DND-41 (cell line): ENCODE measurements around the gene ARHGAP22.

Experiments
- EZH2 ChIP-seq: IDR thresholded peaks from 3 replicates; pipeline ENCODE4 v1.6.1; 2012; ENCODE audit warnings: borderline replicate concordance, low read depth, mild to moderate bottlenecking, moderate library complexity, low read length, inconsistent platforms; ENCODE audit not compliant: severe bottlenecking
- TF ChIP-seq, protein P1 (sequence below): IDR thresholded peaks from 2 replicates; pipeline ENCODE4 v1.5.1; 2012; ENCODE audit warnings: borderline replicate concordance, low read length, moderate library complexity, mild to moderate bottlenecking; ENCODE audit not compliant: poor library complexity, severe bottlenecking; ENCODE audit errors: extremely low read depth

DNA sequence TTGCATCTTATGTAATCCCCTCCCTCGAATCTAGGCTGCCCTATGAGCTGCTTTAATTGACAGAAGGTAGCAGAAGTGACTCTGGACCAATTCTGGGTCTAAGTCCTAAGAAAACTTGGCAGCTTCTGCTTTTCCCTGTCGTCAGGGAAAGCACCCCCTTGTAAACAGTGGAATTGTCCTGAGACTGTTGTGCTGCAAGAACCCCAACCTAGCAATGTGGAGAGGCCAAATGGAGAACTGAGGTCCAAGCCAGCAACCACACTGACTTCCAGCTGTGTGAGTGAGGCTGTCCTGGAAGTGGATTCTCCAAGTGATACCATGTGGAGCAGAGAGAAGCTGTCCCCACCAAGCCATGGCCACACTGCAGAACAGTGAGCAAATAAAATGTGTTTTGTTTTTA, 75.5 kb downstream of the ARHGAP22 start:
- TF ChIP-seq, protein P1, sequence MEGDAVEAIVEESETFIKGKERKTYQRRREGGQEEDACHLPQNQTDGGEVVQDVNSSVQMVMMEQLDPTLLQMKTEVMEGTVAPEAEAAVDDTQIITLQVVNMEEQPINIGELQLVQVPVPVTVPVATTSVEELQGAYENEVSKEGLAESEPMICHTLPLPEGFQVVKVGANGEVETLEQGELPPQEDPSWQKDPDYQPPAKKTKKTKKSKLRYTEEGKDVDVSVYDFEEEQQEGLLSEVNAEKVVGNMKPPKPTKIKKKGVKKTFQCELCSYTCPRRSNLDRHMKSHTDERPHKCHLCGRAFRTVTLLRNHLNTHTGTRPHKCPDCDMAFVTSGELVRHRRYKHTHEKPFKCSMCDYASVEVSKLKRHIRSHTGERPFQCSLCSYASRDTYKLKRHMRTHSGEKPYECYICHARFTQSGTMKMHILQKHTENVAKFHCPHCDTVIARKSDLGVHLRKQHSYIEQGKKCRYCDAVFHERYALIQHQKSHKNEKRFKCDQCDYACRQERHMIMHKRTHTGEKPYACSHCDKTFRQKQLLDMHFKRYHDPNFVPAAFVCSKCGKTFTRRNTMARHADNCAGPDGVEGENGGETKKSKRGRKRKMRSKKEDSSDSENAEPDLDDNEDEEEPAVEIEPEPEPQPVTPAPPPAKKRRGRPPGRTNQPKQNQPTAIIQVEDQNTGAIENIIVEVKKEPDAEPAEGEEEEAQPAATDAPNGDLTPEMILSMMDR: no peak
- no peak for TF ChIP-seq EZH2
